WI38 (cell line): ENCODE data around the gene SPATA46.
"Not testable (repeated sequence)": the region's sequence is repeated elsewhere in the genome, so short reads cannot be mapped to it uniquely, and the experiment has no call there.

Experiments used
- H3K4me3 ChIP-seq: 2 replicates; pipeline ENCODE4 v1.5.1; 2011; ENCODE audit warnings: low read depth, mild to moderate bottlenecking, control low read depth, low read length
- TF ChIP-seq, protein P1 (sequence below): IDR thresholded peaks from 2 replicates; pipeline ENCODE4 v1.5.1; 2012; ENCODE audit warnings: low read depth, mild to moderate bottlenecking, control low read depth, low read length

Gene SPATA46, protein sequence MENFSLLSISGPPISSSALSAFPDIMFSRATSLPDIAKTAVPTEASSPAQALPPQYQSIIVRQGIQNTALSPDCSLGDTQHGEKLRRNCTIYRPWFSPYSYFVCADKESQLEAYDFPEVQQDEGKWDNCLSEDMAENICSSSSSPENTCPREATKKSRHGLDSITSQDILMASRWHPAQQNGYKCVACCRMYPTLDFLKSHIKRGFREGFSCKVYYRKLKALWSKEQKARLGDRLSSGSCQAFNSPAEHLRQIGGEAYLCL

DNA sequence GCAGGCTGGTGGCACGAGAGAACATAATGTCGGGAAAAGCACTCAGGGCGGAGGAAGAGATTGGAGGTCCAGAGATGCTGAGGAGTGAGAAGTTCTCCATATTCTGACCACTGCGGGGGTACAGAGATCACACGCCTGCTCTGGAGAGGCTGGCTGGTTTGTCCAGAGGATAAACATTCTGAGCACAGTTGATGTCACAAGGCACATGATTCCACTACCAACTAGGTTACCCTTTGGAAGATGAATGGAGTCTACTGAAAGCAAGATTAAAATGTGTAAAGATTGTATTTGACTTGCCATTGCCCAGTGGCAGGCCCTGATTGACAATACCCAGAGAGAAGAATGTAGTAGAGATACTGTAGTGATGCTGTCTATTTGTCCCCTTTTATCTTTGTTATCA is at the start of gene SPATA46:
SPATA46 (minus strand) TSS at position 164 of the 400 bp plus-strand sequence; CDS start at position 100, 64 bp downstream.
- H3K4me3 ChIP-seq, result no peak within 1 kb of the TSS
- TF ChIP-seq, protein P1, sequence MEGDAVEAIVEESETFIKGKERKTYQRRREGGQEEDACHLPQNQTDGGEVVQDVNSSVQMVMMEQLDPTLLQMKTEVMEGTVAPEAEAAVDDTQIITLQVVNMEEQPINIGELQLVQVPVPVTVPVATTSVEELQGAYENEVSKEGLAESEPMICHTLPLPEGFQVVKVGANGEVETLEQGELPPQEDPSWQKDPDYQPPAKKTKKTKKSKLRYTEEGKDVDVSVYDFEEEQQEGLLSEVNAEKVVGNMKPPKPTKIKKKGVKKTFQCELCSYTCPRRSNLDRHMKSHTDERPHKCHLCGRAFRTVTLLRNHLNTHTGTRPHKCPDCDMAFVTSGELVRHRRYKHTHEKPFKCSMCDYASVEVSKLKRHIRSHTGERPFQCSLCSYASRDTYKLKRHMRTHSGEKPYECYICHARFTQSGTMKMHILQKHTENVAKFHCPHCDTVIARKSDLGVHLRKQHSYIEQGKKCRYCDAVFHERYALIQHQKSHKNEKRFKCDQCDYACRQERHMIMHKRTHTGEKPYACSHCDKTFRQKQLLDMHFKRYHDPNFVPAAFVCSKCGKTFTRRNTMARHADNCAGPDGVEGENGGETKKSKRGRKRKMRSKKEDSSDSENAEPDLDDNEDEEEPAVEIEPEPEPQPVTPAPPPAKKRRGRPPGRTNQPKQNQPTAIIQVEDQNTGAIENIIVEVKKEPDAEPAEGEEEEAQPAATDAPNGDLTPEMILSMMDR, result no peak

DNA sequence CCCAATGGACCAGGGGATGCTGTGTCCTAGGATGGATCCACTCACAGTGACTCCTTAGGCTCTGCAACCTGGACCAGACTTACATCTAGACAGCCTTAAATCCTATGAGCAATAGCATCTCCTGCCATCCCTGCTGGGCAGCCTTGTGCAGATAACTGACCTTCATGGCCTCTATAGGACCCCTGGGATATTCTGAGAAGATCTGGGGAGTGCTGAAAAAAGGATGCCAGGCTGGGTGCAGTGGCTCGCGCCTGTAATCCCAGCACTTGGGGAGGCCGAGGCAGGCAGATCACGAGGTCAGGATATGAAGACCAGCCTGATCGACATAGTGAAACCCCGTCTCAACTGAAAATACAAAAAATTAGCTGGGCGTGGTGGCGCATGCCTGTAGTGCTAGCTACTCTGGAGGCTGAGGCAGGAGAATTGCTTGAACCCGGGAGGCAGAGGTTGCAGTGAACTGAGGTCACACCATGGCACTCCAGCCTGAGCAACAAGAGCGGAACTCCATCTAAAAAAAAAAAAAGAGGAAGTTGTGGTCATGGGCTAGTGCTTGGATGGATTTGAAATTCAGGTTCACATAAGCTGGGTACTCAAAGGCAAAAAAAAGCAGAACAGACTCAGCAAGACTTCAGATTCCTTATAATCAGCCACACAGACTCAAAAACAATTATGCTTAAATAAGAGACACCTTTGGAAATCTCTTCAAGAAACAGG is 46.2 kb upstream of the SPATA46 start:
- H3K4me3 ChIP-seq, result no peak overlapping the region

DNA sequence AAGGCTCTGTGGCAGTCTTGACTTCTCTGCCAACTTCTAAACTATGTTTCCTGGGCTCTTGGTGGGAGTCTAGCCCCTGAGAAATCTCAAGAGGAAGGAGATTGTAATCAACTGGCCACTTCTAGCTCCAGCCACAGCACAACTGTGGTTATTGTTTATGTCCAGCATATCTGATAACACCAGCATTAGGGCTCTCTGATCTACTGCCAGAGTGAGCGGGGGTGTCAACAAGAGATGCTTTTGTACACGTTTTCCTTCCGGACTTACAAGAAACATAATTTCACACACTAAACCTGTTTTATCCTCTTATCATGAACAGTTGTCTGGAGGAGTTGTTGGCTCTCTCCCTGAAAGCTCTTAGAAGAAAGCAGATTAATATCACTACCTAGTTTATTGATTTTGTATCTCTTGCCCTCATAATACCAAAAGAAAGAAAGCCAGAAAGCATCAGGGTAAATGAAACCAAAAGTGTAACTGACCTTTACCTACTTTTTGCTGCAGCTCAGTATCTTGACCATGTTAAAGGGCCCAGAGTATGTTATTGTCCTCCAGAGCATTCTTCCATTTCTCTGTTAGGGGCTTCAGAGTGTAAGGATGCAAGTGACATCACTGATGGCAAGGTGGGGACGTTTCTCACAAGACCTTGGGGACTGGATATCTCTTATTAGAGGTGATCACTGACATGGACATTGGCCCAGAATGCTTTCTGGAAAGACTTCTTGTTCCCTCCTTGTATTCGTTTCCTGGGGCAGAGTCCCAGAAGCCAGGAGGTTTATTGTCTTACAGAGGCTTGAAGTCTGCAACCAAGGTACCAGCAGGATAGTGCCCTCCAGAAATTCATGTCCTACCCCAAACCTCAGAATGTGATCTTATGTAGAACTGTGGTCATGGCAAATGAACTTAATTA is 44.9 kb upstream of the SPATA46 start:
- TF ChIP-seq, protein P1, result no peak
- no peak overlapping the region for H3K4me3 ChIP-seq

More for the DNA sequence above, 46.2 kb upstream of the SPATA46 start:
- TF ChIP-seq, protein P1, result no peak

DNA sequence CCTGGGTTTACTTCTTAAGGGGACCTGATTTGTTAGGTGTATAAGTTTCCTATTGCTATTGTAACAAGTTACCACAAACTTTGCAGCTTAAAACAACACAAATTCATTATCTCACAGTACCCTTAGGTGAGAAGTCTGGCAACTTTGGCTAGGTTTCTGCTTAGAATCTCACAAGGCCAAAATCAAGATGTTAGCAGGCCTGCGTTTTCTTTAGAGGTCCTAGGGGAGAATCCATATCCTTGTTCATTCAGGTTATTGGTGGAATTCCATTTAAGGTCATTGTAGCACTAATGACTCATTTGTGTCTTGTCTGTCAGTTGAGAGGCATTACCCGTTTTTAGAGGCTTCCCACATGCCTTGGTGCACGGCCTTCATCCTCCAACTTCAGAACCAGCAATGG is 43.5 kb upstream of the SPATA46 start:
- TF ChIP-seq, protein P1, result no peak

DNA sequence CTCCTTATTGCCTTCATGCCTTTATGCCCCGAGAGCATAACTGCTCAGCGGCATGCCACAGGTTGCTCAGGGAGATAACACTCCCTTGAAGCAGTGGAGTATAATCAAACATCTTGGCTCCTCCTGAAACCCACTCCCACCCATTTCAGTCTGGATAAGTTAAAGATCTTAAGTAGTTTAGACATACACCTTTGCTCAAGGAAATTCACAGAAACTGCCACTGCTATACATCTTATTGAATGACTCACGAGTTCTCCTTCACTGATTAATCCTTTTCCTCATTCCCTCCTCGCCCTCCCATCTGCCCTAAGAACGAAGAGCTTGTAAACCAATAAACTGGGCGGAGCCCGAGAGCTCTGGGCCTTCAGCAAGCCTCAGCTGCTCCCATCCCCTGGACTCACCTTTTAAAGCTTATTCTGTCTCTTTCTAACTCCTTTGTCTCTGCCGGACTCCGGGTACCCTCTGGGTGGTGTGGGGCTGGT is 42.8 kb upstream of the SPATA46 start:
- H3K4me3 ChIP-seq, result not testable (repeated sequence)

More for the DNA sequence above, 43.5 kb upstream of the SPATA46 start:
- H3K4me3 ChIP-seq, result no peak overlapping the region

DNA sequence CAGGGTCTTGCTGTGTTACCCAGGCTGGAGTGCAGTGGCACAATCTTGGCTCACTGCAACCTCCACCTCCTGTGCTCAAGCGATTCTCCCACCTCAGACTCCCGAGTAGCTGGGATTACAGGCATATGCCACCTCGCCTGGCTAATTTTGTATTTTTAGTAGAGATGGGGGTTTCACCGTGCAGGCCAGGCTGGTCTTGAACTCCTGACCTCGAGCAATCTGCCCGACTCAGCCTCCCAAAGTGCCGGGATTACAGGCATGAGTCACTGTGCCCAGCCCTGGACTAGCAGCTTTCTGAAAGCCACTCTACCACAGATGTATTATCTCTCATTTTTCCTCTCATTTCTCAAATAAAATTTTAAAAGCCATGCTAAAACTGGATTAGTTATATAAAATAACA is 41.9 kb upstream of the SPATA46 start:
- H3K4me3 ChIP-seq, result not testable (repeated sequence)

DNA sequence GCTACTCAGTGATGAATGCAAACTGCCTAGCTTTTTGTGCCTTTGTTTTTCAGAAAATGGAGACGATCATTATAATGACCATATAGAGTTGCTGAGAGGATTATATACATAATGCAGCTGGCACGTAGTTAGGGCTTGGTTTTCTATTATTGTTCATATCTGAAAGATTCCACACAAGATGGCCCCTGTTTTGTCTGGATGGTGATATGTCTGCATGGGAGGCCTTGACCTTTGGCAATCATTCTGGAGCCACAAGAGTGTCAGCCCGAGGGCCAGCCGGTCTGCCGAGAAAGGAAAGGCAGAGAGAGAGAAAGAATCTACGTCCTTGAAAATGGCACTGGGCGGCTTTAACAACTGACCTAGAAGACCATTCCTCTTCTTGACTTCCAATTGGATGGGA is 41.0 kb upstream of the SPATA46 start:
- TF ChIP-seq, protein P1, result no peak
- no peak overlapping the region for H3K4me3 ChIP-seq

DNA sequence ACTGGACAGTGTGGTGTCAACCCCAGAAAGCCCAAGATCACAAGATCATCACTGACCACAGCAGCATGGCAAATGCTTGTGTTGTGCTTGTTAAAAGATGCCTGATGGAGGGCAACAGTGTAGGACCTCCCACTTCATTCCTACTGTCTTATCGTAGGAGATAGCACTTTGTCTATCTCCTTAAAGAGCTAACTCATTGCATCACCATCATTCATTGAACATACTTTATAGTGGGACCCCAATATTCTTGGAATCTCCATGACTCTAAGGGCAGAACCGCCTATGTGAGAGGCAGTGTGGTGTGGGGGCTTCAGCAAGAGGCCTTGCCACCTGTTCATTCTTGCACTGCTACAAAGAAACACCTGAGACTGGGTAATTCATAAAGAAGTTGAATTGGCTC is 40.3 kb upstream of the SPATA46 start:
- TF ChIP-seq, protein P1, result no peak
- no peak overlapping the region for H3K4me3 ChIP-seq
